ENCODE data around the gene HDAC9.
"Not testable (repeated sequence)": the region's sequence is repeated elsewhere in the genome, so short reads cannot be mapped to it uniquely, and the experiment has no call there.

The HDAC9 gene

DNA sequence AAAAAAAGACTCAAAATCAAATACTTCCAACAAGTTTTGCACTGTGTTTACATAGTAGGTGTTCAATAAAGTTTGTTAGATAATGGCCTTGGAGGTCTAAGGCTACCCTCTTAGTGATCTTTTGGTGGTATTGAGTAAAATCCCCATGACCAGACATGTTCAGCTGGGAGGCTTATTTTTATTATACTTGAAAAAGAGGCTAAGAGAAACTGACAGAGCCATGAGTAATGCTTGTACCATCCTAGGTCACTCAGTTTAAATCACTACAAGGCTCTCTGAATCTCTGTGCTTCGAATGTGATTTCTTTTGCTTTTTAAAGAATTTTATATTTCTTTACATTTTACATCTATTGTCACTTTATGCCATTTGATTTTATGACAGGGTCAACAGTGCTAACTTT lies 531.3 kb downstream of the HDAC9 start:
- Histone ChIP-seq H3K27ac (ENCODE audit: low read length) (no peak overlapping the region), H3K4me1 (ENCODE audit: control insufficient read depth, insufficient read depth, low read length) (no peaks in the 10 kb centered on the region), H3K4me3 (ENCODE audit: low read length) (no peak overlapping the region), H3K27me3 (ENCODE audit: control insufficient read depth, insufficient read depth, low read length) (no peaks in the 10 kb centered on the region), H3K9me3 (ENCODE audit: control insufficient read depth, insufficient read depth, low read length) (no peaks in the 10 kb centered on the region), H3K36me3 (ENCODE audit: control insufficient read depth, insufficient read depth, low read length) (no peaks in the 10 kb centered on the region)
- no CpG with 5 or more reads among the region's 1 CpG for WGBS (ENCODE audit: insufficient coverage, insufficient read length)
- no peak for DNase-seq (ENCODE audit: low read depth, low spot score)

DNA sequence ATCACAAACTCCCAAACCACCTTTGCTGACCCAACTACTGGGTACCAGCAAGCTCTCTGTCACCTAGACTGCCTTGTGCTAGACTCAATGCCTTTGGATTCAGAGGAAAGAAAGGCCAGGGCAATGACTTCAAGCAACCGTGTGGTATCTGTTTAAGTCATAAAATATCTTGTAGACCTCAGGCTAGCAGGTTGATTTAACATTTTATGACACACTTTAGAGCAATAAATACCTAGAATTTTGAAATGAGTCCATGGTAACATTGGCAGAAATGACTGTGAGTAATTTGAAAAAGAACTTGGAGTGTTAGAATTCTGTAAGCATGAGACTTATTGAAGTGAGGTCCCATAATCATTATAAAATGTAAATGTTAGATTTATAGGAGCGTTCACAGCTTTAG lies 534.7 kb downstream of the HDAC9 start:
- no CpG with 5 or more reads among the region's 2 CpGs for WGBS (ENCODE audit: insufficient coverage, insufficient read length)
- H3K4me1 ChIP-seq (ENCODE audit: control insufficient read depth, insufficient read depth, low read length), result no peaks in the 10 kb centered on the region
- no peaks in the 10 kb centered on the region for H3K9me3 ChIP-seq (ENCODE audit: control insufficient read depth, insufficient read depth, low read length)
- H3K27ac ChIP-seq (ENCODE audit: low read length), result no peak overlapping the region
- H3K27me3 ChIP-seq (ENCODE audit: control insufficient read depth, insufficient read depth, low read length), result no peaks in the 10 kb centered on the region
- no peaks in the 10 kb centered on the region for H3K36me3 ChIP-seq (ENCODE audit: control insufficient read depth, insufficient read depth, low read length)
- H3K4me3 ChIP-seq (ENCODE audit: low read length), result no peak overlapping the region
- DNase-seq (ENCODE audit: low read depth, low spot score), result no peak

DNA sequence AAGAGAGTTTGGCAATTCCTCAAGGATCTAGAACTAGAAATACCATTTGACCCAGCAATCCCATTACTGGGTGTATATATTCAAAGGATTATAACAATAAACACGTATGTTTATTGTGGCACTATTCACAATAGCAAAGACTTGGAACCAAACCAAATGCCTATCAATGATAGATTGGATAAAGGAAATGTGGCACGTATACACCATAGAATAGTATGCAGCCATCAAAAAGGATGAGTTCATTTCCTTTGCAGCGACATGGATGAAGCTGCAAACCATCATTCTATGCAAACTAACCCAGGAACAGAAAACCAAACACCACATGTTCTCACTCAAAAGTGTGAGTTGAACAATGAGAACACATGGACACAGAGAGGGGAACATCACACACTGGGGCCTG lies 537.4 kb downstream of the HDAC9 start:
- no CpG with 5 or more reads among the region's 3 CpGs for WGBS (ENCODE audit: insufficient coverage, insufficient read length)
- DNase-seq (ENCODE audit: low read depth, low spot score); H3K27me3 ChIP-seq (ENCODE audit: control insufficient read depth, insufficient read depth, low read length); H3K36me3 ChIP-seq (ENCODE audit: control insufficient read depth, insufficient read depth, low read length); H3K4me1 ChIP-seq (ENCODE audit: control insufficient read depth, insufficient read depth, low read length); H3K4me3 ChIP-seq (ENCODE audit: low read length); H3K27ac ChIP-seq (ENCODE audit: low read length); H3K9me3 ChIP-seq (ENCODE audit: control insufficient read depth, insufficient read depth, low read length): not testable (repeated sequence)

DNA sequence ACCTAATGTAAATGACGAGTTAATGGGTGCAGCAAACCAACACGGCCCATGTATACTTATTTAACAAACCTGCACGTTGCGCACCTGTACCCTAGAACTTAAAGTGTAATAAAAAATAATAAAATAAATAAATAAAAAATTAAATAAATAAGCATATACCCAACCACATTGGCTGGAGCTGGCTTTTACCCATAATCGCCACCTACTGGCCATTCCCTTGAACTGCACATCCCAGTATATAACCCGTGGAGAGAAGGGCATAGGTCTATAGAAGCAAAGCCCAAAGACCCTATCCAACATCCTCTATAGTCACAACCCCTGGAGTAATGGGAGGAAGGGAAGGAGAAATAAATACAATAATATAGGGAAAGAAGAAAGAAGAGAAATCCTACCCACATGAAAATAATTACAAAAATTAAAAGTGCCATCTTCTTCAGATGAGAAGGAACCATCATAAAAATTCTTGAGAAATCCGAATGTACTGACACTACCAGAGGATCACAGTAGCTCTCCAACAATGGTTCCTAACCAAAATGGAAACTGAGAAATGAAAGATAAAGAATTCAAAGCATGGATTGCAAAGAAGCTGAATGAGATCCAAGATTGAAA lies 556.3 kb downstream of the HDAC9 start:
- DNase-seq (ENCODE audit: low read depth, low spot score), result no peak
- Histone ChIP-seq H3K9me3 (ENCODE audit: control insufficient read depth, insufficient read depth, low read length) (no peaks in the 10 kb centered on the region), H3K4me3 (ENCODE audit: low read length) (no peak overlapping the region), H3K4me1 (ENCODE audit: control insufficient read depth, insufficient read depth, low read length) (no peaks in the 10 kb centered on the region), H3K36me3 (ENCODE audit: control insufficient read depth, insufficient read depth, low read length) (no peaks in the 10 kb centered on the region), H3K27me3 (ENCODE audit: control insufficient read depth, insufficient read depth, low read length) (no peaks in the 10 kb centered on the region), H3K27ac (ENCODE audit: low read length) (no peak overlapping the region)
- no CpG with 5 or more reads among the region's 7 CpGs for WGBS (ENCODE audit: insufficient coverage, insufficient read length)
